OCI-LY7 (cell line): ENCODE data around the gene BCL11A. TPM values are rescaled to one million over a fixed set of nuclear protein-coding genes. Genes with fewer than 3 reads are reported as not detected.

Source experiments
- BruUV-seq: library from RNA; stranded (reverse); fragments of 400-500 nt; replicated peaks from 2 replicates; lab custom pipeline; 2021; lab: Mats Ljungman, UMichigan
- CTCF ChIA-PET: fragments of 300-600 bp; sonication (Branson Sonifier 250); formaldehyde crosslinking; loops from one replicate; lab custom pipeline; 2022; ENCODE audit warnings: antibody characterized with exemption; ENCODE audit not compliant: unreplicated experiment; lab: Charles Lee
- POLR2A ChIA-PET: fragments of 300-600 bp; sonication (Branson Sonifier 250); formaldehyde crosslinking; loops from one replicate; lab custom pipeline; 2022; ENCODE audit warnings: antibody characterized with exemption; lab: Charles Lee
- DNase-seq: peaks from one replicate; pipeline ENCODE4 v3.0.0-alpha.2; 2015; ENCODE audit warnings: low spot score
- H2AFZ ChIP-seq: fragments of 200-600 bp; sonication (generic), shearing (Covaris generic); 2 replicates; pipeline ENCODE4 v1.6.1; 2014; ENCODE audit warnings: mild to moderate bottlenecking, antibody characterized with exemption, low read length, moderate library complexity
- H3K27ac ChIP-seq: fragments of 200-600 bp; sonication (generic); 2 replicates; pipeline ENCODE4 v1.5.1; 2014; ENCODE audit warnings: mixed run types, low read depth, mild to moderate bottlenecking, moderate library complexity, low read length, inconsistent platforms; ENCODE audit not compliant: poor library complexity, severe bottlenecking
- H3K36me3 ChIP-seq: fragments of 200-600 bp; sonication (generic); 2 replicates; pipeline ENCODE4 v1.6.1; 2014; ENCODE audit warnings: mild to moderate bottlenecking, antibody characterized with exemption, low read length, moderate library complexity, mixed read lengths; ENCODE audit not compliant: insufficient read depth
- H3K4me1 ChIP-seq: fragments of 200-600 bp; sonication (generic); 2 replicates; pipeline ENCODE4 v1.5.1; 2014; ENCODE audit warnings: mild to moderate bottlenecking, low read length; ENCODE audit not compliant: insufficient read depth, poor library complexity, severe bottlenecking
- H3K4me2 ChIP-seq: fragments of 200-600 bp; sonication (generic); 2 replicates; pipeline ENCODE4 v1.6.1; 2014; ENCODE audit warnings: mild to moderate bottlenecking, low read length
- H3K4me3 ChIP-seq: fragments of 200-600 bp; sonication (generic); 2 replicates; pipeline ENCODE4 v1.5.1; 2014; ENCODE audit warnings: mild to moderate bottlenecking, low read depth, low read length; ENCODE audit not compliant: poor library complexity, severe bottlenecking
- H3K79me2 ChIP-seq: fragments of 200-600 bp; sonication (generic); 2 replicates; pipeline ENCODE4 v1.6.1; 2016; ENCODE audit warnings: low read depth, mild to moderate bottlenecking, low read length, moderate library complexity, mixed read lengths; ENCODE audit not compliant: insufficient read depth
- H3K9me2 ChIP-seq: fragments of 200-600 bp; sonication (generic); 2 replicates; pipeline ENCODE4 v1.6.1; 2016; ENCODE audit warnings: mild to moderate bottlenecking, low read length, mixed read lengths; ENCODE audit not compliant: insufficient read depth
- H3K9me3 ChIP-seq: fragments of 200-600 bp; sonication (generic); 2 replicates; pipeline ENCODE4 v1.6.1; 2014; ENCODE audit warnings: mild to moderate bottlenecking, mixed run types, low read length, mixed read lengths
- H4K20me1 ChIP-seq: fragments of 200-600 bp; sonication (generic); 2 replicates; pipeline ENCODE4 v1.6.1; 2014; ENCODE audit warnings: mild to moderate bottlenecking, antibody characterized with exemption, low read length, moderate library complexity, mixed read lengths; ENCODE audit not compliant: insufficient read depth
- CTCF ChIP-seq: fragments of 200-600 bp; sonication (generic); conservative IDR thresholded peaks from 2 replicates; pipeline ENCODE4 v1.5.1; 2014; ENCODE audit warnings: mild to moderate bottlenecking, antibody characterized with exemption, low read length, moderate library complexity, mixed read lengths
- EZH2phosphoT487 ChIP-seq: fragments of 200-600 bp; sonication (generic); IDR thresholded peaks from 2 replicates; pipeline ENCODE4 v1.6.1; 2018; ENCODE audit warnings: low read depth, borderline replicate concordance, mild to moderate bottlenecking, mixed run types, antibody characterized with exemption, low read length, moderate library complexity, mixed read lengths
- intact Hi-C: fragments of 100-400 bp; cut with micrococcal nuclease; formaldehyde crosslinking; loops from one replicate; pipeline ENCODE4 v1.10.0; 2022; ENCODE audit not compliant: unreplicated experiment
- total RNA-seq, 2 experiments: library from RNA; depleted of rRNA in 1 of 2; stranded (reverse); fragments of >200 nt in 1 of 2; shearing (Covaris generic) in 1 of 2; gene quantifications; 2 replicates each; pipeline ENCODE4 v1.2.3, GENCODE V29; 2014 to 2022

The BCL11A gene
- total RNA-seq, 2 experiments from 2014 or later, result 64.3 to 167 TPM

GRCh38 chr2:60567919-60568768, 14.7 kb upstream of the BCL11A start:
- Histone ChIP-seq H3K4me3 (no peak overlapping the region), H3K4me2 (no peak overlapping the region), H4K20me1 (no peaks in the 10 kb centered on the region), H3K79me2 (no peaks in the 10 kb centered on the region), H2AFZ (no peak overlapping the region), H3K9me3 (no peaks in the 10 kb centered on the region), H3K9me2 (no peaks in the 10 kb centered on the region), H3K27ac (no peak overlapping the region), H3K4me1 (peaks cover 18% of the 10 kb centered on the region), H3K36me3 (no peaks in the 10 kb centered on the region)
- POLR2A ChIA-PET, result interaction anchor here (0.6 to 1.2 kb wide), 3 partner anchors 12 to 1473 kb away, joined by 3 to 5 read pairs (median 3); no protein-coding TSS in a partner anchor
- CTCF ChIA-PET, result no interaction called here
- DNase-seq, result no peak
- TF ChIP-seq EZH2phosphoT487 (no peak), CTCF (no peak)
- BruUV-seq, result no TSS peak
- intact Hi-C loops, result loop anchor here (5.0 to 10.0 kb wide), 3 partner anchors 773 to 1541 kb away; no protein-coding TSS in a partner anchor

GRCh38 chr2:60567096-60567495, 13.6 kb upstream of the BCL11A start:
- no peak for DNase-seq
- H4K20me1 ChIP-seq, result no peaks in the 10 kb centered on the region
- no peak overlapping the region for H3K27ac ChIP-seq
- H3K79me2 ChIP-seq, result no peaks in the 10 kb centered on the region
- BruUV-seq, result no TSS peak
- no peak overlapping the region for H3K4me3 ChIP-seq
- intact Hi-C loops, result loop anchor here (5.0 to 10.0 kb wide), 3 partner anchors 772 to 1540 kb away; no protein-coding TSS in a partner anchor
- H3K36me3 ChIP-seq, result no peaks in the 10 kb centered on the region
- CTCF ChIA-PET, result no interaction called here
- no peaks in the 10 kb centered on the region for H3K9me3 ChIP-seq
- H2AFZ ChIP-seq, result no peak overlapping the region
- H3K4me2 ChIP-seq, result no peak overlapping the region
- POLR2A ChIA-PET, result interaction anchor here (0.7 to 1.8 kb wide), 2 partner anchors 9 to 12 kb away, joined by 3 to 5 read pairs; no protein-coding TSS in a partner anchor
- peaks cover 18% of the 10 kb centered on the region for H3K4me1 ChIP-seq
- TF ChIP-seq CTCF (no peak), EZH2phosphoT487 (no peak)
- no peaks in the 10 kb centered on the region for H3K9me2 ChIP-seq
